SK-N-SH treated with all-trans-retinoic acid at 6 μM for 48 hours (cell line): ENCODE results near the gene CLTCL1.

Experiments used
- ARNTL ChIP-seq: fragments of 450-650 bp; formaldehyde crosslinking; IDR thresholded peaks from 2 replicates; pipeline ENCODE4 v1.5.0; 2020; ENCODE audit warnings: low read depth, mild to moderate bottlenecking, moderate library complexity, borderline replicate concordance
- CREB5 ChIP-seq: fragments of 250-450 bp; sonication (Bioruptor Pico); IDR thresholded peaks from 2 replicates; pipeline ENCODE4 v1.5.1; 2020; ENCODE audit warnings: low read depth, mild to moderate bottlenecking, moderate library complexity
- CSDC2 ChIP-seq: fragments of 250-450 bp; sonication (Bioruptor Pico); IDR thresholded peaks from 2 replicates; pipeline ENCODE4 v1.5.0; 2020; ENCODE audit warnings: mild to moderate bottlenecking, moderate library complexity
- ESRRG ChIP-seq: fragments of 250-450 bp; sonication (Bioruptor Pico); IDR thresholded peaks from 2 replicates; pipeline ENCODE4 v1.6.1; 2021; ENCODE audit warnings: mild to moderate bottlenecking
- PATZ1 ChIP-seq: fragments of 250-450 bp; sonication (Bioruptor Pico); IDR thresholded peaks from 2 replicates; pipeline ENCODE4 v1.8.0; 2020; ENCODE audit warnings: mild to moderate bottlenecking, moderate library complexity, borderline replicate concordance
- POU6F1 ChIP-seq: fragments of 250-450 bp; sonication (Bioruptor Pico); IDR thresholded peaks from 2 replicates; pipeline ENCODE4 v1.8.0; 2021; ENCODE audit warnings: low read depth, mild to moderate bottlenecking, moderate library complexity, borderline replicate concordance
- PPARA ChIP-seq: fragments of 250-450 bp; sonication (Bioruptor Pico); IDR thresholded peaks from 2 replicates; pipeline ENCODE4 v1.5.0; 2020; ENCODE audit warnings: mild to moderate bottlenecking, borderline replicate concordance
- RARB ChIP-seq: fragments of 250-450 bp; sonication (Bioruptor Pico); IDR thresholded peaks from 2 replicates; pipeline ENCODE4 v1.8.0; 2021; ENCODE audit warnings: mild to moderate bottlenecking, moderate library complexity
- TCF4 ChIP-seq: fragments of 250-450 bp; sonication (Bioruptor Pico); IDR thresholded peaks from 2 replicates; pipeline ENCODE4 v1.8.0; 2021; ENCODE audit warnings: mild to moderate bottlenecking, moderate library complexity, borderline replicate concordance
- ZC3H10 ChIP-seq: fragments of 250-450 bp; sonication (Bioruptor Pico); IDR thresholded peaks from 2 replicates; pipeline ENCODE4 v1.5.1; 2021; ENCODE audit warnings: mild to moderate bottlenecking, moderate library complexity
- ZFP3 ChIP-seq: fragments of 250-450 bp; sonication (Bioruptor Pico); IDR thresholded peaks from 2 replicates; pipeline ENCODE4 v1.5.0; 2020; ENCODE audit warnings: mild to moderate bottlenecking, moderate library complexity
- ZNF70 ChIP-seq: fragments of 450-650 bp; formaldehyde crosslinking; IDR thresholded peaks from 2 replicates; pipeline ENCODE4 v1.5.0; 2020; ENCODE audit warnings: mild to moderate bottlenecking, moderate library complexity

- TF ChIP-seq PATZ1 (CRISPR knock-in tag) (no peak), CREB5 (CRISPR knock-in tag) (no peak), ESRRG (no peak), ZNF70 (CRISPR knock-in tag) (no peak), RARB (no peak), PPARA (no peak), ARNTL (CRISPR knock-in tag) (no peak), ZFP3 (CRISPR knock-in tag) (no peak), POU6F1 (no peak), ZC3H10 (no peak), TCF4 (CRISPR knock-in tag) (no peak), CSDC2 (no peak)
Measured at GRCh38 chr22:19235874-19236273, 55.6 kb downstream of the CLTCL1 start.
